HepG2 (cell line): ENCODE data around the gene FGFR2. TPM values are rescaled to one million over a fixed set of nuclear protein-coding genes. Genes with fewer than 3 reads are reported as not detected.
A peak's percentile ranks its signal among the peaks of the same experiment; 100 is the strongest.

Experiments
- ATF2 ChIP-seq: sonication (generic); formaldehyde crosslinking; IDR thresholded peaks from 2 replicates; pipeline ENCODE4 v1.4.0; 2020; ENCODE audit warnings: missing genetic modification reagents
- CBX2 ChIP-seq, 2 experiments: fragments of 200-600 bp in 1 of 2; sonication (generic); formaldehyde crosslinking in 1 of 2; IDR thresholded peaks; 2 replicates each; pipeline versions ENCODE4 v1.7.0 to v1.8.1; 2018 to 2022; ENCODE audit warnings: low read depth in 2 of 2, low read length in 1 of 2, mild to moderate bottlenecking in 1 of 2, missing genetic modification reagents in 1 of 2
- CEBPG ChIP-seq: IDR thresholded peaks from 2 replicates; pipeline ENCODE4 v1.6.1; 2016
- HDAC1 ChIP-seq: sonication (generic); formaldehyde crosslinking; IDR thresholded peaks from 2 replicates; pipeline ENCODE4 v1.5.1; 2020; ENCODE audit warnings: mild to moderate bottlenecking, missing genetic modification reagents
- HNRNPLL ChIP-seq: fragments of 200-400 bp; formaldehyde crosslinking; IDR thresholded peaks from 2 replicates; pipeline ENCODE4 v1.6.1; 2017; ENCODE audit warnings: mild to moderate bottlenecking, low read depth, low read length; ENCODE audit not compliant: poor library complexity, severe bottlenecking
- IRF9 ChIP-seq: sonication (generic); formaldehyde crosslinking; IDR thresholded peaks from 2 replicates; pipeline ENCODE4 v1.8.0; 2022; ENCODE audit warnings: missing genetic modification reagents, mild to moderate bottlenecking, borderline replicate concordance
- KDM2A ChIP-seq: sonication (generic); formaldehyde crosslinking; IDR thresholded peaks from 2 replicates; pipeline ENCODE4 v1.4.0; 2020; ENCODE audit warnings: low read depth, missing genetic modification reagents, borderline replicate concordance
- KMT2B ChIP-seq: IDR thresholded peaks from 2 replicates; pipeline ENCODE4 v1.6.1; 2016; ENCODE audit warnings: missing genetic modification reagents, missing compliant biosample characterization
- LCORL ChIP-seq, 2 experiments: fragments of 450-650 bp in 1 of 2; sonication (generic) in 1 of 2; formaldehyde crosslinking in 1 of 2; IDR thresholded peaks; 2 replicates each; pipeline versions ENCODE4 v1.5.0 to v1.6.1; 2017 to 2020; ENCODE audit warnings: antibody characterized with exemption in 1 of 2, missing genetic modification reagents in 1 of 2
- MAZ ChIP-seq, 2 experiments: sonication (generic) in 1 of 2; formaldehyde crosslinking in 1 of 2; IDR thresholded peaks; 2 replicates each; pipeline versions ENCODE4 v1.5.0 to v1.6.1; 2012 to 2020; ENCODE audit warnings: low read depth in 2 of 2, mild to moderate bottlenecking in 2 of 2, borderline replicate concordance in 1 of 2, improper control_type of control experiment in 1 of 2, low read length in 1 of 2, missing genetic modification reagents in 1 of 2, moderate library complexity in 1 of 2
- MED1 ChIP-seq: sonication (generic); formaldehyde crosslinking; IDR thresholded peaks from 2 replicates; pipeline ENCODE4 v1.4.0; 2020; ENCODE audit warnings: missing genetic modification reagents
- NFKB2 ChIP-seq: sonication (generic); formaldehyde crosslinking; IDR thresholded peaks from 2 replicates; pipeline ENCODE4 v1.4.0; 2020; ENCODE audit warnings: missing genetic modification reagents, borderline replicate concordance
- NR2F1 ChIP-seq, 2 experiments: fragments of 450-650 bp in 1 of 2; formaldehyde crosslinking in 1 of 2; IDR thresholded peaks; 2 replicates each; pipeline versions ENCODE4 v1.5.0 to v1.6.1; 2016 to 2020; ENCODE audit warnings: mild to moderate bottlenecking in 1 of 2, missing compliant biosample characterization in 1 of 2, missing genetic modification reagents in 1 of 2, moderate library complexity in 1 of 2
- RAD21 ChIP-seq: fragments of 450-650 bp; formaldehyde crosslinking; IDR thresholded peaks from 2 replicates; pipeline ENCODE4 v1.5.0; 2020; ENCODE audit warnings: mild to moderate bottlenecking
- STAG1 ChIP-seq: sonication (generic); formaldehyde crosslinking; IDR thresholded peaks from 2 replicates; pipeline ENCODE4 v1.4.0; 2020; ENCODE audit warnings: missing genetic modification reagents
- ZIK1 ChIP-seq: sonication (generic); formaldehyde crosslinking; IDR thresholded peaks from 2 replicates; pipeline ENCODE4 v1.5.0; 2020; ENCODE audit warnings: mild to moderate bottlenecking, low read depth, missing genetic modification reagents, borderline replicate concordance
- ZNF230 ChIP-seq: sonication (generic); formaldehyde crosslinking; IDR thresholded peaks from 2 replicates; pipeline ENCODE4 v1.4.0; 2020; ENCODE audit warnings: mild to moderate bottlenecking, missing genetic modification reagents
- ZNF264 ChIP-seq: sonication (generic); formaldehyde crosslinking; IDR thresholded peaks from 2 replicates; pipeline ENCODE4 v1.4.0; 2020; ENCODE audit warnings: missing genetic modification reagents
- ZNF362 ChIP-seq: sonication (generic); formaldehyde crosslinking; IDR thresholded peaks from 2 replicates; pipeline ENCODE4 v1.4.0; 2020; ENCODE audit warnings: missing genetic modification reagents, mild to moderate bottlenecking, borderline replicate concordance
- polyA plus RNA-seq, 8 experiments: library from polyadenylated mRNA; depleted of rRNA in 3 of 8; stranded (reverse) in 7 of 8; unstranded in 1 of 8; fragments of >200 nt; fragmentation: Illumina TruSeq in 4 of 8; extraction: Trizol in 4 of 8; gene quantifications; 2 replicates each; pipeline versions ENCODE4 v1.2.1 to v1.2.3, GENCODE V29; 2011 to 2016; ENCODE audit warnings: low read depth in 4 of 8, missing spikeins in 1 of 8, mixed read lengths in 1 of 8; ENCODE audit not compliant: insufficient read depth in 1 of 8
- total RNA-seq, 5 experiments: library from RNA; depleted of rRNA; stranded (reverse); fragments of >200 nt; fragmentation: Illumina TruSeq; extraction: Trizol; gene quantifications; 2 replicates each; pipeline ENCODE4 v1.2.3, GENCODE V29; 2016; ENCODE audit warnings: low read depth in 1 of 5

The FGFR2 gene
- total and polyA plus RNA-seq, 2 of the 13 experiments (the other 11 are each of a cell fraction or from before 2014, with no cell fraction given): 1.6 to 2.6 TPM

- TF ChIP-seq ATF2 (no peak), RAD21 (CRISPR knock-in tag) (peak; percentile 56; the same call in 1 of the 2 replicates), ZIK1 (CRISPR knock-in tag) (peak; percentile 36; the same call in 1 of the 2 replicates), CBX2 (IDR thresholded peaks at IDR 0.05; ENCODE audit: low read depth, low read length) (no peak), CBX2 (CRISPR knock-in tag; IDR thresholded peaks at IDR 0.05; ENCODE audit: low read depth) (peak; percentile 74; the same call in 1 of the 2 replicates), MED1 (CRISPR knock-in tag) (peak; percentile 25; the same call in 1 of the 2 replicates), HNRNPLL (peak; percentile 80), HDAC1 (CRISPR knock-in tag) (peak; percentile 46), CEBPG (CRISPR knock-in tag) (peak; percentile 56; the same call in 1 of the 2 replicates), KDM2A (CRISPR knock-in tag) (peak; percentile 33; the same call in 1 of the 2 replicates), NFKB2 (CRISPR knock-in tag) (peak; percentile 49; the same call in 1 of the 2 replicates), ZNF362 (CRISPR knock-in tag) (peak; percentile 58; the same call in 1 of the 2 replicates), STAG1 (CRISPR knock-in tag) (peak; percentile 89), NR2F1 (CRISPR knock-in tag; IDR thresholded peaks at IDR 0.05) (no peak), LCORL (IDR thresholded peaks at IDR 0.05) (no peak), LCORL (CRISPR knock-in tag; IDR thresholded peaks at IDR 0.05) (0 out of 2 replicates have a peak, but pooled peaks have one; percentile 49), MAZ (IDR thresholded peaks at IDR 0.05; ENCODE audit: borderline replicate concordance, low read depth, low read length) (no peak), MAZ (CRISPR knock-in tag; IDR thresholded peaks at IDR 0.05; ENCODE audit: low read depth) (0 out of 2 replicates have a peak, but pooled peaks have one; percentile 2), IRF9 (CRISPR knock-in tag) (no peak), KMT2B (CRISPR knock-in tag) (no peak), ZNF230 (CRISPR knock-in tag) (peak; percentile 30; the same call in 1 of the 2 replicates), ZNF264 (CRISPR knock-in tag) (0 out of 2 replicates have a peak, but pooled peaks have one; percentile 22)
Observed at GRCh38 chr10:121596689-121597503, 1.3 kb downstream of the FGFR2 start (continued).
